Measurements from ENCODE around the gene GPX8. TPM values are rescaled to one million over a fixed set of nuclear protein-coding genes. Genes with fewer than 3 reads are reported as not detected.

The GPX8 gene, protein sequence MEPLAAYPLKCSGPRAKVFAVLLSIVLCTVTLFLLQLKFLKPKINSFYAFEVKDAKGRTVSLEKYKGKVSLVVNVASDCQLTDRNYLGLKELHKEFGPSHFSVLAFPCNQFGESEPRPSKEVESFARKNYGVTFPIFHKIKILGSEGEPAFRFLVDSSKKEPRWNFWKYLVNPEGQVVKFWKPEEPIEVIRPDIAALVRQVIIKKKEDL
- 0.37 and 0.94 TPM in 2 replicates for total RNA-seq (2014; rRNA removed; shearing (Covaris generic))

DNA sequence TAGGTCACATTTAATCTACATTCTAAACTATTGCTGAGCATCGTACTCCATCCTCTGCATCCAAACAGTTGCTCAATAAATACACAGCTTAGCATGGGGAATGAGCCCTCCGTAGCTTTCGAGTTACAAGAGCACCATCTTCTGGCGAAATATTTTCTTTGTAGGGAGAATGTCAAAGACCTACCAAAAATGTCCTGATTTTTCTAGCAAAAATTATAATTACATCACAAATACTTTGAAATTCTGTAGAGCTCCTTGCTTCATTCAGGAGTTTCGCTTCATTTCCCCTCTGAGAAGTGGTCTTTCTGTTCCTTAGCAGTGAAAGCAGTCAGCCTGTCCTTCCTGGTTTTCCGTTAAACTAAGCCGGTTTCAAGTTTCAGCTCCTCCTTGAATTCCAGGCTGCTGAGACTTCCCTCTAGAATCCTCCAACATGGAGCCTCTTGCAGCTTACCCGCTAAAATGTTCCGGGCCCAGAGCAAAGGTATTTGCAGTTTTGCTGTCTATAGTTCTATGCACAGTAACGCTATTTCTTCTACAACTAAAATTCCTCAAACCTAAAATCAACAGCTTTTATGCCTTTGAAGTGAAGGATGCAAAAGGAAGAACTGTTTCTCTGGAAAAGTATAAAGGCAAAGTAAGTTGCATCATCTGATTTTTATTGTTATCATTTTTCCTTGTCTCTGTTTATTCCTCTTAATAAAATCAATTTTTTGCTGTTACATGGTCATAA lies at the start of gene GPX8:
Gene GPX8, plus strand, starts transcription at position 409 of the 730 bp plus-strand sequence. Its CDS starts 22 bp downstream, at position 431.
- DNase-seq (ENCODE audit: low spot score): peak; percentile 68

DNA sequence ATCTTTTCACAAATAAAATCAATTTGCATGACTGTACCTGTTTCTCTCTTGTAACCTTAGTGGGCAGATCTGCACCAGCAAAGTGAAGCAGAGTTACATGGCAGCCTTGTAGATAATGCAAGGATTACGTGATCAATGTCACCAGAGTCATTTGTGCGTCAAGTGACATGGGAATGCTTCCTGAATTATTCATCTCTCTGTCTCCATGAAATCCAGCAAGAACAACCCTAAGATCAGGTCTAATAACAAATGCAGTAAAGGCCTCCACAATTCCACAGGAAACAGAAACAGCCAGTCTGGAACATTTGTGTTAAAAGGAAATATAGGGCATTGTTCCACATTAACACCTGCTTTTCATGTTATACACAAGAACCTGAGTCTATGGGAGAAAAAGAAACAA lies 49.8 kb upstream of the GPX8 start:
- no peak for DNase-seq (ENCODE audit: low spot score)

DNA sequence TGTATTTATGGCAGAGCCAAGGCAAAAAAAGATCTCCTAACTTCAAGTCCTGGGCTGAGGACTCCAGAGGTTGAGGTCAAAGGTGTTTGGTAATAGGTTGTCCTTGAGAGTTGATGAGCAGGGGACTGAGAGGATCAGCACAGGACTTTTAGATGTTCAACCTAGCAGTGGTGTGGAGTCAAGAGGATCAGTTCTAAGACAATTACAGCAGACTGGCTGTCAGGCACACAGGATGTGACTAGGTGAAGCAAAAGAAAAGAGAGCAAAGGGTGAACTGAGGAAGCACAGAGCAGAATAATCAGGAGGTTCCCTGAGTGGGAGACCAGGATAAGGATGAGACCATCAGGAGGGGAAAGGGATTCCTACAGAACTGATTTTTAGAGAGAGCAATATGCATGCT lies 46.6 kb upstream of the GPX8 start:
- DNase-seq (ENCODE audit: low spot score): no peak

DNA sequence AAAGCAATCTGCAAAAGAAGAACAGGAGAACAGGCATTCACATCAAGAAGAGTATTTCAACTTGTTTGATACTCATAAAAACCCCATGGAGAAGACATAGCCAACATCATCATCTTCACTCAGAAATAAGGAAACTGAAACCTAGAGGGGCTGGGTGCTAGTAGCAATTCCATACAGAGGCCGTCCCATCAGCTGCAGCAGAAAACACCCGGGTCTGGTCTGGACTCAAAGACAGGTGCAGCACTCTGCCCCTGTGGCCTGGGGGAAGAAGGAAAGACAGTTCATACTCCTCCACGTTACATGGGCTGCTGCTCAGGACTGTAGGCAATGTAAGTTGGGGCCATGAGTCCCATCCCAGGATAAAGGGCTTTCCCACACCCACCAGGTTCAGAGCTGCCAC lies 45.9 kb upstream of the GPX8 start:
- no peak for DNase-seq (ENCODE audit: low spot score)

DNA sequence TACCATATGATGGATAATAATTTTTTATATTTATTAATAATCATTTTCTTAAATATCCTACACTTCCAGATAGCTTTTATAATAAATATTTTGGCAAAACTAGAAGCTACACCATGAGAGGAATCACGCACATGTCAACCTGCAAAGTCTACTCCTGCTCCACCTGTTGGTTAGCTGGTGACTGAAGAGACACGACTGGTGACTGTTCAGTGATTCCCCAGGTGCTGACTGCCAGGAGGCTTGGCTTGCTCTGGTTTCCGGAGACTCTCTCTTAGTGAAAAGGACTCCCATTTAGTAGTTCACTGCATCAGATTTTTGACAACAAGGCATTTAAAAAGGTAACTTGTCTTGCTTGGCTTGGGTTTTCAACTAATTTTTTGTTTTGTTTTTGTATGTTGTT lies 36.6 kb upstream of the GPX8 start:
- no peak for DNase-seq (ENCODE audit: low spot score)

DNA sequence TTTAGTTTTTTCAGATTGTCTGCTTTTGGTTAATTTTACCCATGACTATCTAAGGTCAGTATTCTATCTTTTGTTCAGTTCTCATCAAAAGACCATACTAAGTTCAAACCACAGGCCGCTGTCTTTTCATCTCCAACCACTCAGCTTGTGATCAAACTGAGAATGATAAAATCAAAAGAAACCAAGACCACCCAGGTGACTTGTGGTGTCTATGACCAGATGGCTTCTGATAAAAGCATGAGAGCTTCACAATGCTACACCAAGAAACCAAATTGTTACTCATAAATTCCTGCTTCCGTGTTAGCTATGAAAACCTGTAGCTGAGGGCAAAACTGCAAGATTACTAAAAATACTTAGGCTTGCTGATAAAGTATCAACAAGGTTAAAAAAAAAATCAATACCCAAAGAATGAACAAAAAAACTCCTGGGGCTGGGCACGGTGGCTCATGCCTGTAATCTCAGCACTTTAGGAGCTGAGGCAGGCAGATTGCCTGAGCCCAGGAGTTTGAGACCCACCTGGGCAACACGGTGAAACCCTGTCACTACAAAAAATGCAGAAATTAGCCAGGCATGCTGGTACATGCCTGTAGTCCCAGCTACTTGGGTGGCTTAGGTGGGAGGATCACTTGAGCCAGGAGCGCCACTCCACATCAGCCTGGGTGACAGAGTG lies 25.8 kb upstream of the GPX8 start:
- DNase-seq (ENCODE audit: low spot score): no peak

DNA sequence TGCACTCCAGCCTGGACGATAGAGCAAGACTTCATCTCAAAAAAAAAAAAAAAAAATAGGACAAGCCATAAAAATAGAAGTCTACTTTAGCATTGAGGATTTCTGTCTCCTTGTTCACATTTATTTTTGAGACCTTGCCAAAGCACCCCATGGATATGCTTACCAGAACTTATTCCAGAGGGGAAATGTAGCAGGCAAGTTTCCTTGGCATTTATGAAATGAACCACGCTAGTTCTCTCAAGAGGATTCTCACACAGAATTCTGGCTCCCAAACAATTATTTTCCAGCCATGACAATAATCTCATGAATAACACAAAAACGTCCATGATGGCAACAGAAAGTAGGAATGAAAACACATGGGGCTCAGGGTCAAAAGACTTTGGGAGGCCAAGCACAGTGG lies 23.4 kb upstream of the GPX8 start:
- no peak for DNase-seq (ENCODE audit: low spot score)

DNA sequence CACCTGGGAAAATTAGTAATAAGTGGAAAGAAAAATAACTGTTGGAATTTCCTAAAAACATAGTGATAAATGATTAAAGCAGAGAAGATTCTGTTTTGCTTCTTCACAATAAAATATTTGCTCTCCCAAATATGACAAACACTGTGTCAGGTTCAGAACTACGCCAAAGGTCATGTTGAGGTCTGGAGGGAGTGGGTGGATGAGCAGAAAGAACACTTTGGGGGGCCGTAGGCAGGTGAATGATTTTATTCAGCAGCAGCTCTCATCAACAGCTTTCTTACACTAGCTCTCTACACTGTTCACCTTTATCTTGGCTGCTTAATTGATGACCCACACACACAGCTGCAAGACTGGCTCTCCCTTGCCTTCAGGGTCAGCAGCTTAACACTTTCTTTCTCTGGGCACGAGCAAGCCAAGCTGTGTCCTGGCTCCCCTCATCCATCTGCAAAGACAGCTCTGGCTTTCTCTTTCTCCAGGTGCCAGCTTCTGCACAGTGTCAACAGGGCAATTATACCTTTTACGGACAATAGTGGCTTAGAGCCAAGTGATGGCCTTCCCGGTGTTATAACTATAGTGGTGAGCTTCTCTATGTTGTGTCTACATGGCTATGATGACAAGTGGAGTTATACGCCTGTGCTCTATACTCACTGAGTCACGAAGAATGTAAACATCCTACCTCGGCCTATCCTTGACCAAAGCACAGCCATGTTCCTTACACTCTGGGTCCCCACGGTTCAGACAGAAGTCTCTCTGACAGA lies 18.9 kb upstream of the GPX8 start:
- DNase-seq (ENCODE audit: low spot score): no peak

DNA sequence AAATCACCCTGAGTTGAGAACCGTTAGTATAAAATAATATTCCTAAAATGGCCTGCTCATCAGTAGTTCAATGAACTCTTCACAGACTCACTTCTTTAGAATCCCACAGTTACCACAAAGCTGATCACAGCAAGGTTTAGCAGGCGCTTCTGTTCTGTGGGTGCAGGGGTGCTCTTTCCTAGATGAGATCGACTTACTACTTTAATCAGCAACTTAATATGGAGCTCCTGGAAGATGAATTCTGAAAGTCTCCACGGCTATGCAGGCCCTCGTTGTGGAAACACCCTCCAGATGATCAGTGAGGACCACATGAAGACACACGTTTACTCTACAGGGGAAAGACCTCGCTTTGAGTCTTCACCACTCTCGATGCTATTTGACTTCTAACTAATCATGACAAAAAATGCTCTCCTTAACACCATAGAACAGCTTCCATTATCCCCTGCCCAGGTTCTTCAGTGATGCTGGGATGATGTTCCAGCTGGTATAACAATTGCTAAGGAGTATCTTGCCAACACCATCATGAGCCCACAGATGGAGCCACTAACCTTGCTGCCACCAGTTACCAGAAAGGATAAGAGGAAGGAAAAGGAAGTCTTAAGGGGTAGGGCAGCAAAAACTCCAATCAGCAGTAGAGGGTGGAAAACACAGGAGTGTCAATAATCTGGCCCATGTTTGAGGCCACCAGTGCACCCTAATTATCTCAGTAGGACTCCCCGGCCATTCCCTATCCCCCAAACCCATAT lies 17.9 kb upstream of the GPX8 start:
- DNase-seq (ENCODE audit: low spot score): no peak

DNA sequence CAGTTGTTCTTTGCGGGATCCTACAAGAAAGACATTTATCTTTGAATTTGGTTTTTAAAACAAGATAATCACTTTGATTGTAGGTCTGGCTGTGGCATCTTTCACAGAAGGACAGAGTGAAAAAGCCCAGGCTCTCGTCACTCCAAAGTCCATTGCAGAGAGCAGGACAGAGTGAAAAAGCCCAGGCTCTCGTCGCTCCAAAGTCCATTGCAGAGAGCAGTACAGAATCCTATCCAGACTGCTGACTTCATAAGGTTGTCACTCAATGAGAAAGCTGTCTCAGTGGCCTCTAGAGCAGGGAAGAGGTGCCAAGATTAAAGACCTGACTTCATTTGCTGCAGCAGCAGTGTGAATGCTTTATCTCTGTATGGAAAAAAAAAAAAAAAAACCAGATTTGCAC lies 16.3 kb upstream of the GPX8 start:
- DNase-seq (ENCODE audit: low spot score): no peak

DNA sequence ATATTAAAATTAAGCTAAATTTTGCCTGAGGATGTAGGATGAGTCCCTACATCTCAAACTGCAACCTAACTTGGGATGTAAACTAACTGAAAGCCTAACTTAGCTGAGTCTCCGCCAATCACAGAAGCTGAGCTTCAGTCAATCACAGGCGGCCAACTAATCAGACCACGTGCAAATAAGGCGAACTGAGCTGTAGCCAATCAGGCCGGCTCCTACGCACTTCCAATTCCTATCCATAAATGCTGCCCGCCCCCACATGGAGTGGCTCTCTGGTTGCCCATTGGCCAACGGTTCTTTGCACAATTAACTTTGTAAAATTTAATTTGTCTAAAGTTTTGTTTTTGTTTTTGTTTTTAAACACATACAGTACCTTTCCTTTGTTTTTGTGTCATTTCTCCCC lies 13.9 kb upstream of the GPX8 start:
- DNase-seq (ENCODE audit: low spot score): no peak

DNA sequence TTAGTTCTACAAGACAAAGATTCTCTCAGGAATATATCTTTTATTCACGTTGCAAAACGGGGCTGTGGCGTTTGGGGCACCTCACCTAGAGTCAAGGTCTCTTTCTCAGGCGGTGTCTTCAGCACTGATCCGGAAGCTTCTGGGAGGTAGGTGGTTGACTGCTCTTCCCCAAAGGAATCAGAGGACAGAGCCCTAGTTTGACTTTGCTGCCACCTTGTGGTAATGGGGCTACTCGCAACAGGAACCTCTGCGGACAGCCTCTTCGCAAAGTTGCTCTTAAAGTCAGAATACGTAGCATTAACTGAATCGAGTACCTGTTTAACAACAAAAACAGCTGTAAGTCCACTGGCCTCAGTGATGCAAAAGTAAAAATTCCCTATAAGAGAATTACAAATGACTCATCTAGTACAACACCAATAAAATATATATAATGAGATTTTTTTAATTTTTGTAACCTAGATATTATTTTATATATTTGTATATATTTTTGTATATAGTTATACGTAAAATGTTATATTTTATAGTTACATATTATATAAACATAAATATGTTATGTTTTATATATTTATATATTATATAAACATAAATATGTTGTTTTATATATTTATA lies 13.3 kb upstream of the GPX8 start:
- peak; percentile 96 for DNase-seq (ENCODE audit: low spot score)

DNA sequence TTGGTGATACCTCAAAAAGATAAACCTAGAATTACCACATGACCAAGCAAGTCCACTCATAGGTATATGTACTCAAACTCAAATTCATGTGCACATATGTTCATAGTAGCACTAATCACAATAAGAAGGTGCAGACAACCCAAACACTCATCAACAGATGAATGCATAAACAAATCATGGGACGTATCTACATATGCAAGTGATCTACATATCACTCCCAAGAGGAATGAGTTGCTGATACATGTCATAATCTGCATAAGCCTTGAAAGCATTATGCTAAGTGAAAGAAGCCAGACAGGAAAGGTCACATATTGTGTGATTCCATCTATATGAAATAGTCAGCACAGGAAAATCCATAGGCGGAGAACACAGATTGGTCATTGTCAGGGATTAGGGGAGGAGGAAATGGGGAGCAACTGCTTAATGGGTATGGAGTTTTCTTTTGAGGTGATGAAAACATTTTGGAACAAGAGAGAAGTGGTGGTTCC lies 10.6 kb upstream of the GPX8 start:
- DNase-seq (ENCODE audit: low spot score): no peak

DNA sequence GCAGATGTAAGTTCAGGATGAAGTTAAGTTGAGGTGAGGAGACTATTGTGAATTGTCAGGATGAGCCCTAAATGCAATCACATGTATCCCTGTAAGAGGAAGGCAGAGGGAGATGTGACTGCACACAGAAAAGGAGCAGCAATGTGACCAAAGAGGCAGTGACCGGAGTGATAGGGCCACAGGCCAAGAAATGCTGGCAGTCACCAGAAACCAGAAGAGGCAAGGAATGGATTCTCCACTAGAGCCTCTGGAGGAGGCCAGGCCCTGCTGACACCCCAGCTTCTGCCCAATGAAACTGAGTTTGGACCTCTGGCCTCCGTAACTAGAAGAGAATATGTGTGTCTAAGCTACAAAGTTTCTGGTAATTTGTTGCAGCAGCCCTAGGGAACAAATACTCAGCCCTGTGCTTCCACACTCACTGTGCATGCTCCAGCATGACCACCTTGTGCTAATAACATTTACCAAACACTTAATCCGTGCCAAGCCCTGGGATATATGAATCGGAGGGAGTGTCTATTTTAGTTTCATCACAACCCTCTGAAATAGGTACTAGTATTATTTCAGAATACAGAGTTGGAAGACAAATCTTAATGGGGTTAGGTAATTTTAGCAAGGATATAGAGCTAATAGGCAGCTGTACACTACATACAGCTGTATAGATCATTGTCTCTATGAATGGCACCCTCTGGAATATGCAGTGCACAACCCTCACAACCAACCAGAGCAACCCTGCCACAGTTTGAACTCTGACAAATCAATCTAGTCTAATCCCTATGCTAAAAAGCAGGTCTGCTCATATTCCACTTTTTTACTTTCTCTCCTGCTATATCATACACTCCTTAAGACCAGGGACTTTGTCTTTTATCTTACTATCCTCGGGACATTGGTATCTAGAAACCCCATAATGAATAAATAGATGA lies 7.8 kb upstream of the GPX8 start:
- DNase-seq (ENCODE audit: low spot score): no peak

DNA sequence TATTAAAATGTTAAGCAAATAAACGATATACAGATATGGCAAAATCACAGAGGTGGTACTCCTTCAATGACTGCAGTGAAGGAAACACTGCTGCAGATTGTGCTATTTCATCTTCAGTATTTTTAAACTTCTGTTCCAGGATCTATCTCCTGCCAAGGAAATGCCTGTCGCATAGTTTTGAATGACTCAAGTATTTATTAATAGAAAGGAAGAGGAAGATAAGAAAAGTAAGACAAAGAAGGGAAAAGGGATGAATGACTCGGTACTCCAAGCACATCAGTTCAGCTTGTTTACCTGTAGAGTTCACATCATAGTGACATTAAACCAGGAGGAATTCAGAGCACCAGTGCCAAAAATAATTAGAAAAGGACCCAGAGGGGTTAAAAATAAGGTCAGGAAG lies 5.1 kb upstream of the GPX8 start:
- no peak for DNase-seq (ENCODE audit: low spot score)

DNA sequence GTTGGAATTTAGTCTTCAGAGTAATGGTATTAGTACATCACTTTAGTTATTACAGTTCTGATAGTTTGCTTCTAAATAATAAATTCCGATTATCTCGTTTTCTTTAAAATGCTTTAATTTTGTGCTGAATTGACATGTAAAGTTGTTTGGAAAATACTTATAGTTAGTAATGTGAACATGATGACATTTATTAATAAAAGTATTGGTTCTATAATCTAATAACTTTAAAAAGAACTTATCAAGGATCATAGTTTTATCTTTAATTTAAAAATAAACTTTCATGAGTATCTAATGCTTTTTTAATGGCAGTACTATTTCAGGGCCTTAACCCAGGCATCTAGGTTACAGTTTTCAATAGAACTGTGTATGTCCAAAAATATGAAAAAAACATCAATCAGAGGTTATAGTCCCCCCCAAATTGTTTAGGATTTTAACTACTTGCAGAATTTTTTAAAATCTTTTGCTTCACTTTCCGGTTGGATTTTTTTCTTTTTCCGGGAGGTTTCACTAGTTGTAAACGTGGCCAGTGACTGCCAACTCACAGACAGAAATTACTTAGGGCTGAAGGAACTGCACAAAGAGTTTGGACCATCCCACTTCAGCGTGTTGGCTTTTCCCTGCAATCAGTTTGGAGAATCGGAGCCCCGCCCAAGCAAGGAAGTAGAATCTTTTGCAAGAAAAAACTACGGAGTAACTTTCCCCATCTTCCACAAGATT lies 680 bp downstream of the GPX8 start:
- DNase-seq (ENCODE audit: low spot score): peak; percentile 19

DNA sequence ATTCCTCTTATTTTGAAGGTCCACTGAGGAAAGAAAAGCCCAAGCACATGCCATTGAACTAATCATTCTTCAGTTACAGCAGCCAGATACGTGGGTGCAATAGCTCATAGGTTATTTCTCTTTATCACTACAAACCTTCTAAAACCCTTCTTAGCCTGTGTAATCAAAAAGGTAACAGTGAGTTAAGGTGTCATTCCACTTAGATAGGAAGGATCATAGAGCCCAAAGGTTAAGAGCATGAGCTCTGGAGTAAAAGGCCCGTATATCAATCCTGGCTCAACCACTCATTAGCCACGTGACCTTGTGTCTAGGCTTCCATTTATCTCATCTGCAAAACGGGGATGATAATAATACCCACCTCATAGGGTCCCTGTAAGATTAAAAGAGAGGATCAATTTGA lies 2.7 kb downstream of the GPX8 start:
- DNase-seq (ENCODE audit: low spot score): no peak

DNA sequence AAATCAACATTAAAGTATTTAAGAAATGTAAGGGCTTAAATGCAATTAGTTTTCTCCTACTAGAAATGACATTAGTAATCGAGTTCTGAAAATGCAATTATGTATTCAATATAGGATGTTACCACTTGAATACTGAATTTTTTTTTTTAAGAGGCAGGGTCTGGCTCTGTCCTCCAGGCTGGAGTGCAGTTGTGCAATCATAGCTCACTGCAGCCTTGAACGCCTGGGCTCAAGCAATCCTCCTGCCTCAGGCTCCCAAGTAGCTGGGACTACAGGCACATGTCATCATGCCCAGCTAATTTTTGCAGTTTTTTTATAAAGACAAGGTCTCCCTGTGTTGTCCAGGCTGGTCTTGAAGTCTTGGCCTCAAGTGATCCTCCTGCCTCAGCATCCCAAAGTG lies 11.5 kb downstream of the GPX8 start:
- no peak for DNase-seq (ENCODE audit: low spot score)

Measured in HT-29 (cell line).